Right lobe of liver (tissue), 6 donors: Measurements from ENCODE around the gene ZNG1A. TPM values are rescaled to one million over a fixed set of nuclear protein-coding genes. Genes with fewer than 3 reads are reported as not detected.
"Not testable (repeated sequence)": the region's sequence is repeated elsewhere in the genome, so short reads cannot be mapped to it uniquely, and the experiment has no call there.

Experiments used
- ATAC-seq, 4 donors: fragments of 200-7000 bp; cut with Tn5 transposase; one replicate each; pipeline ENCODE4 v1.9.1; 2020; ENCODE audit warnings: mild to moderate bottlenecking in 4 of 4, moderate library complexity in 4 of 4
- DNase-seq, 3 donors: peaks; one replicate each; pipeline ENCODE4 v3.0.0-alpha.2; 2020
- H3K27ac ChIP-seq, 3 donors: fragments of 200-600 bp; one replicate each; pipeline ENCODE4 v1.8.0; 2022
- H3K27me3 ChIP-seq, 2 donors: fragments of 200-600 bp; one replicate each; pipeline ENCODE4 v1.8.0; 2022
- H3K36me3 ChIP-seq, 4 donors: fragments of 200-600 bp; sonication (generic) in 1 of 4; one replicate each; pipeline versions ENCODE4 v1.5.1 to v1.8.0; 2017 to 2022; ENCODE audit warnings: control low read depth in 1 of 4
- H3K4me1 ChIP-seq, 4 donors: fragments of 200-600 bp; sonication (generic) in 1 of 4; one replicate each; pipeline versions ENCODE4 v1.5.1 to v1.8.0; 2017 to 2022; ENCODE audit warnings: control low read depth in 1 of 4
- H3K4me3 ChIP-seq, 3 donors: fragments of 200-600 bp; one replicate each; pipeline ENCODE4 v1.8.0; 2022
- H3K9me3 ChIP-seq, 4 donors: fragments of 200-600 bp; sonication (generic) in 1 of 4; one replicate each; pipeline versions ENCODE4 v1.5.1 to v1.8.0; 2017 to 2022; ENCODE audit warnings: control low read depth in 1 of 4
- CTCF ChIP-seq, 4 donors: fragments of 200-600 bp in 3 of 4; fragments of 450-650 bp in 1 of 4; IDR thresholded peaks; one replicate each; pipeline versions ENCODE4 v1.5.1 to v1.8.0; 2016 to 2022; ENCODE audit warnings: antibody characterized with exemption in 4 of 4, mild to moderate bottlenecking in 2 of 4
- POLR2A ChIP-seq: fragments of 450-650 bp; IDR thresholded peaks from one replicate; pipeline ENCODE4 v1.6.1; 2017; ENCODE audit warnings: antibody characterized with exemption, mild to moderate bottlenecking
- WGBS: methylation state at CpG from one replicate; pipeline ENCODE4 v1.1.6; 2018; ENCODE audit warnings: low coverage, low lambda C conversion rate; ENCODE audit not compliant: insufficient coverage; ENCODE audit errors: missing lambda C conversion rate; 5-methylcytosine and 5-hydroxymethylcytosine counted together
- intact Hi-C, 2 donors: fragments of 100-400 bp; cut with DNase I; formaldehyde crosslinking; loops; one replicate each; pipeline versions ENCODE4 v1.11.2 to v1.14.1; 2022
- total RNA-seq, 6 experiments: library from RNA; depleted of rRNA in 2 of 6; stranded (reverse); fragments of >200 nt in 2 of 6; fragmentation: NEBNext Ultra II Directional in 3 of 6; extraction: Animal tissue kit (Norgen Biotek cat#: 25700) in 3 of 6; gene quantifications; one replicate each; pipeline versions ENCODE4 v1.1.0 to v1.2.4, GENCODE V29; 2016 to 2023
- donor health status: DM: no; HTN: yes; CAD: no.
- donor health status: DM: no; HTN: no; CAD: no.
- donor health status: DM: no; HTN: no; CAD: no.
- donor health status: DM: no; HTN: yes; CAD: no.
- donor health status: DM: no; HTN: yes; CAD: no.

Gene ZNG1A
- total RNA-seq, 6 experiments from 2014 or later: 7.8 to 22.9 (median 13.5) TPM

GRCh38 chr9:221989-222776 is 43.3 kb upstream of the ZNG1A start:
- WGBS: 47% methylated on average over 6 of the region's 6 CpGs
- Histone ChIP-seq H3K27me3 (no peaks in the 10 kb centered on the region), H3K9me3 (no peaks in the 10 kb centered on the region), H3K27ac (no peak overlapping the region), H3K36me3 (no peaks in the 10 kb centered on the region), H3K4me1 (peaks cover 0 to 12% (median 0%) of the 10 kb centered on the region in 4 donors), H3K4me3 (no peak overlapping the region)
- ATAC-seq (peak in 3 of 4 donors; percentile 29 to 56 (median 53)), DNase-seq (no peak)
- TF ChIP-seq CTCF (IDR thresholded peaks at IDR 0.05): no peak
- TF ChIP-seq POLR2A: no peak
- intact Hi-C loops: no loop called here

GRCh38 chr9:219670-220365 is 41.0 kb upstream of the ZNG1A start:
- 48% methylated on average over 6 of the region's 7 CpGs for WGBS
- DNase-seq: peak in 1 of 3 donors; percentile 62
- Histone ChIP-seq H3K36me3 (no peaks in the 10 kb centered on the region), H3K4me1 (peaks cover 0 to 12% (median 0%) of the 10 kb centered on the region in 4 donors), H3K4me3 (no peak overlapping the region), H3K27ac (peak overlapping the region in 1 of 3 donors; percentile 11), H3K9me3 (no peaks in the 10 kb centered on the region), H3K27me3 (peaks cover 0 to 10% of the 10 kb centered on the region in 2 donors)
- ATAC-seq: peak in 3 of 4 donors; percentile 14 to 49 (median 15)
- TF ChIP-seq POLR2A (no peak), CTCF (IDR thresholded peaks at IDR 0.05) (no peak)
- intact Hi-C loops: no loop called here

GRCh38 chr9:219036-219435 is 40.2 kb upstream of the ZNG1A start:
- intact Hi-C loops: not testable (repeated sequence)
- H3K27ac ChIP-seq: peak overlapping the region in 1 of 3 donors; percentile 11

GRCh38 chr9:217950-218349 is 39.1 kb upstream of the ZNG1A start:
- DNase-seq: no peak
- whole genome bisulfite sequencing: 34% methylated on average over 2 of the region's 2 CpGs
- Histone ChIP-seq H3K27ac (no peak overlapping the region), H3K4me1 (peaks cover 0 to 12% (median 0%) of the 10 kb centered on the region in 4 donors), H3K9me3 (no peaks in the 10 kb centered on the region), H3K36me3 (no peaks in the 10 kb centered on the region), H3K4me3 (no peak overlapping the region), H3K27me3 (peaks cover 0 to 15% of the 10 kb centered on the region in 2 donors)
- no peak for TF ChIP-seq CTCF (IDR thresholded peaks at IDR 0.05)
- no peak for TF ChIP-seq POLR2A
- intact Hi-C loops: no loop called here
- ATAC-seq: peak in 1 of 4 donors; percentile 26

More at GRCh38 chr9:219036-219435, 40.2 kb upstream of the ZNG1A start:
- peaks cover 0 to 15% of the 10 kb centered on the region in 2 donors for H3K27me3 ChIP-seq
- not testable (repeated sequence) for DNase-seq, H3K4me3 ChIP-seq, H3K9me3 ChIP-seq, H3K36me3 ChIP-seq, ATAC-seq
- H3K4me1 ChIP-seq: peaks cover 0 to 12% (median 0%) of the 10 kb centered on the region in 4 donors
- 36% methylated on average over 7 of the region's 7 CpGs for WGBS

GRCh38 chr9:216866-217265 is 38.0 kb upstream of the ZNG1A start:
- Histone ChIP-seq H3K9me3 (no peaks in the 10 kb centered on the region), H3K4me3 (no peak overlapping the region), H3K27me3 (peaks cover 0 to 15% of the 10 kb centered on the region in 2 donors), H3K36me3 (no peaks in the 10 kb centered on the region), H3K4me1 (peaks cover 0 to 13% (median 0%) of the 10 kb centered on the region in 4 donors), H3K27ac (no peak overlapping the region)
- 19% methylated on average over 1 of the region's 1 CpG for WGBS
- ATAC-seq: no peak
- no peak for TF ChIP-seq POLR2A
- TF ChIP-seq CTCF (IDR thresholded peaks at IDR 0.05): no peak
- intact Hi-C loops: no loop called here
- DNase-seq: no peak
